Small intestine (tissue), 7 donors: ENCODE data around the gene PAIP1. TPM values are rescaled to one million over a fixed set of nuclear protein-coding genes. Genes with fewer than 3 reads are reported as not detected.
"Not testable (repeated sequence)": the region's sequence is repeated elsewhere in the genome, so short reads cannot be mapped to it uniquely, and the experiment has no call there.

ENCODE experiments used
- DNase-seq, 2 donors: peaks; one replicate each; pipeline versions ENCODE4 v3.0.0 to v3.0.0-alpha.2; 2013
- FAIRE-seq: peaks from 2 replicates; lab custom pipeline; 2012; peaks lifted over from hg19 to GRCh38; lab: Jason Lieb, UNC
- H3K27ac ChIP-seq, 3 donors: one replicate each; pipeline ENCODE4 v1.5.1; 2013; ENCODE audit warnings: low read length in 2 of 3, mild to moderate bottlenecking in 2 of 3, control low read depth in 1 of 3, inconsistent platforms in 1 of 3, low read depth in 1 of 3, moderate library complexity in 1 of 3
- H3K27me3 ChIP-seq, 3 donors: one replicate each; pipeline ENCODE4 v1.6.1; 2013; ENCODE audit warnings: low read length in 3 of 3, inconsistent platforms in 1 of 3; ENCODE audit not compliant: control insufficient read depth in 3 of 3, insufficient read depth in 3 of 3
- H3K36me3 ChIP-seq, 3 donors: one replicate each; pipeline ENCODE4 v1.6.1; 2013; ENCODE audit warnings: low read length in 3 of 3, inconsistent platforms in 1 of 3, low read depth in 1 of 3, mild to moderate bottlenecking in 1 of 3, moderate library complexity in 1 of 3; ENCODE audit not compliant: control insufficient read depth in 3 of 3, insufficient read depth in 2 of 3
- H3K4me1 ChIP-seq, 3 donors: one replicate each; pipeline ENCODE4 v1.6.1; 2013; ENCODE audit warnings: low read length in 2 of 3, inconsistent platforms in 1 of 3, low read depth in 1 of 3, mild to moderate bottlenecking in 1 of 3, moderate library complexity in 1 of 3; ENCODE audit not compliant: control insufficient read depth in 3 of 3, insufficient read depth in 2 of 3
- H3K4me3 ChIP-seq, 3 donors: one replicate each; pipeline ENCODE4 v1.5.1; 2013; ENCODE audit warnings: low read length in 3 of 3, control low read depth in 1 of 3, inconsistent platforms in 1 of 3, low read depth in 1 of 3, mild to moderate bottlenecking in 1 of 3, moderate library complexity in 1 of 3
- H3K9me3 ChIP-seq, 2 donors: one replicate each; pipeline ENCODE4 v1.6.1; 2013; ENCODE audit warnings: low read depth in 1 of 2, low read length in 1 of 2; ENCODE audit not compliant: control insufficient read depth in 2 of 2, insufficient read depth in 1 of 2
- WGBS, 3 donors: extraction: QIAGEN DNeasy Blood & Tissue Kit; methylation state at CpG; one replicate each; pipeline ENCODE4 v1.1.7; 2013; 5-methylcytosine and 5-hydroxymethylcytosine counted together
- polyA plus RNA-seq, 4 donors: library from polyadenylated mRNA; stranded (reverse) in 3 of 4; unstranded in 1 of 4; fragments of 200-250 nt in 3 of 4; fragments of 120-200 nt in 1 of 4; gene quantifications; one replicate each; pipeline versions ENCODE4 v1.2.1 to v1.2.3, GENCODE V29; 2013
- donor health status: healthy with polysubstance abuse.
- donor health status: control.
- donor health status: control.
- donor health status: Bipolar disorder and iron deficiency.
- donor health status: healthy.

Gene PAIP1
- polyA plus RNA-seq, 4 donors, result 45.6 to 67.1 (median 49.2) TPM

DNA sequence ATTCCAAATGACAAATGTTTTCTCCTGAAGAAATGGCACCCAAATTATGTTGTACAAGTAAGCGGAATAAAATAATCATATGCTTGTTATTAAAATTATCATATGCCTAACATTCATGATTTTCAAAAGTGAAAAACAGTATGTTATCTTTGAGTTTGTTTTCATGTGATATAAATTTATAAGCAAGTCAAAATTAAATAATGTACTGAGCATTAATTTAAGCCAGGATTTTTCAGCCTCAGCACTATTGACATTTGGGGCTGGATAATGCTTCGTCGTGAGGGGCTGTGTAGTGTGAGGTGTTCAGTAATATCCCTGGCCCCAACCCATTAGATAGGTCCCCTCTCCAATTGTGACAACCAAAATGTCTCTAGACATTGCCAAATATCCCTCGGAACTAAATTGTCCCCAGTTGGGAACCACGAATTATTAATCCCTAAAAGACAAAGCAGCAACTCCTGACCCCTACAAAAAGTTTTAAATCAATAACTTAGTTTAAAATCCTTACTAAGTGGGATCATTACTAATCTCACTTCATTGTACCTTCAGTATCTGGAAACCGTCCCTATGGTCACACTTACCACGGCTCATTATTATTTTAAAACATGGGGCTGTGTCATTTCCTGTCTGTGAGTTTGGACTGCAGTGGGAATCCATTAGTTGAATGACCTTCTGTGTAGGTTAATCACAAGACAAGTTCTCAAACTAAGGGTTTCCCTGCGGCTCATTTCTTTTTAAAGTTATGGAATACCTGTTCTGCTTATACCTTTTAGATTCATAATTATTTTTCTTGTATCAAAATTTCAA is 44.8 kb upstream of the PAIP1 start:
- FAIRE-seq (no peak), DNase-seq (peak; percentile 36 to 39)
- Histone ChIP-seq H3K4me1 (peaks cover 0 to 9% (median 4%) of the 10 kb centered on the region in 3 donors), H3K4me3 (peak overlapping the region in 1 of 3 donors; percentile 72), H3K27me3 (no peaks in the 10 kb centered on the region), H3K27ac (peak overlapping the region in 2 of 3 donors; percentile 48 to 61), H3K9me3 (no peaks in the 10 kb centered on the region), H3K36me3 (peaks cover 0 to 1% (median 0%) of the 10 kb centered on the region in 3 donors)
- WGBS, 3 donors, result 49 to 57% (median 54%) methylated on average over 8 of the region's 8 CpGs

DNA sequence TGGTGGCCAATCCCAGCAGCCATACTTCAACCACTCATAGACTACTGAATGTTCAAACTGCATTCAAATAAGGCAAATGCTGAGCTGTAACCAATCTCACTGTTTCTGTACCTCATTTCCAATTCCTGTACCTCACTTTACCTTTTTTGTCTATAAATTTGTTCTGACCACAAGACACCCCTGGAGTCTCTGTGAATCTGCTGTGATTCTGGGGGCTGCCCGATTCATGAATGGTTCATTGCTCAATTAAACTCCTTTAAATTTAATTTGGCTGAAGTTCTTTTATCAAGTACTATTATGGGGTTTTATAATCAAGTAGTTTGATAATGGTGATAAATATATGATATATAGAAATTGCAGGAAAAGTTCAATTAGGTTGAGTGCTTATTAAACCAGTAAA is 42.0 kb upstream of the PAIP1 start:
- not testable (repeated sequence) for H3K4me1 ChIP-seq, FAIRE-seq, H3K4me3 ChIP-seq, H3K27me3 ChIP-seq, H3K9me3 ChIP-seq, H3K36me3 ChIP-seq, DNase-seq, H3K27ac ChIP-seq
- WGBS, 3 donors, result 95 to 100% (median 99%) methylated on average over 1 of the region's 1 CpG

DNA sequence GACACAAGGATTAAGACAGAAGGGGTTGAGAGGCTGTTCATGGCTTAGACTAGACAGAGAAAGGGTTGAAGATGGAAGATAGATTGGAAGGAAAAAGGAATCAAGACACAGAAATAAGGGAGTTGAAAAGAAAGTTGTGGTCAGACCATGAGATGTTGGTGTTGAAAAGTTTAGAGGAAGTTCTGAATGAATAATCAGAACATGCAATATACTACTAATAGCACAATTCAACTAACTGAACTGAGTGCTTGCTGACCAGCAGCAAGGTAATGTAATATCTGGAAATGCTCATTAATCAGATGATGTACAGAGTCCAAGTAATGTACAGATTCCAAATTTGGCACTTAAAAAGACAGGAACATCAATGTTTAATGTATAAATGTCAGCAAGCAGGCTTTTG is 35.5 kb upstream of the PAIP1 start:
- Histone ChIP-seq H3K27ac (no peak overlapping the region), H3K4me3 (no peak overlapping the region), H3K9me3 (no peaks in the 10 kb centered on the region), H3K4me1 (no peaks in the 10 kb centered on the region), H3K36me3 (peaks cover 0 to 4% (median 0%) of the 10 kb centered on the region in 3 donors), H3K27me3 (no peaks in the 10 kb centered on the region)
- FAIRE-seq, result no peak
- no peak for DNase-seq

GRCh38 chr5:43590700-43591099 is 33.8 kb upstream of the PAIP1 start:
- Histone ChIP-seq H3K27ac (no peak overlapping the region), H3K36me3 (peaks cover 0 to 4% (median 0%) of the 10 kb centered on the region in 3 donors), H3K4me3 (no peak overlapping the region), H3K9me3 (no peaks in the 10 kb centered on the region), H3K27me3 (no peaks in the 10 kb centered on the region), H3K4me1 (no peaks in the 10 kb centered on the region)
- DNase-seq, result no peak
- no peak for FAIRE-seq

- Histone ChIP-seq H3K9me3 (peaks cover 0 to 3% of the 10 kb centered on the region in 2 donors), H3K36me3 (peaks cover 0 to 2% (median 0%) of the 10 kb centered on the region in 3 donors), H3K4me3 (no peak overlapping the region), H3K27me3 (no peaks in the 10 kb centered on the region), H3K4me1 (no peaks in the 10 kb centered on the region), H3K27ac (no peak overlapping the region)
- DNase-seq (no peak), FAIRE-seq (no peak)
- 88 to 96% (median 94%) methylated on average over 1 of the region's 1 CpG for WGBS, 3 donors
These were observed 32.4 kb upstream of the PAIP1 start for GRCh38 chr5:43589310-43589709.

GRCh38 chr5:43588842-43589241 is 32.0 kb upstream of the PAIP1 start:
- Histone ChIP-seq H3K27me3 (no peaks in the 10 kb centered on the region), H3K4me1 (no peaks in the 10 kb centered on the region), H3K36me3 (peaks cover 0 to 2% (median 0%) of the 10 kb centered on the region in 3 donors), H3K27ac (no peak overlapping the region), H3K4me3 (no peak overlapping the region), H3K9me3 (peaks cover 0 to 3% of the 10 kb centered on the region in 2 donors)
- DNase-seq, result no peak
- no peak for FAIRE-seq
- 7 to 56% (median 42%) methylated on average over 1 of the region's 1 CpG for WGBS, 3 donors

GRCh38 chr5:43584166-43584699 is 27.4 kb upstream of the PAIP1 start:
- H3K36me3 ChIP-seq, result no peaks in the 10 kb centered on the region
- no peak overlapping the region for H3K27ac ChIP-seq
- peaks cover 0 to 3% of the 10 kb centered on the region in 2 donors for H3K9me3 ChIP-seq
- WGBS, 3 donors, result 82 to 95% (median 89%) methylated on average over 1 of the region's 1 CpG
- H3K4me3 ChIP-seq, result no peak overlapping the region
- FAIRE-seq (no peak), DNase-seq (no peak)
- H3K27me3 ChIP-seq, result no peaks in the 10 kb centered on the region
- no peaks in the 10 kb centered on the region for H3K4me1 ChIP-seq

- peaks cover 0 to 3% of the 10 kb centered on the region in 2 donors for H3K9me3 ChIP-seq
- no peaks in the 10 kb centered on the region for H3K4me1 ChIP-seq
- no peaks in the 10 kb centered on the region for H3K36me3 ChIP-seq
- H3K4me3 ChIP-seq, result no peak overlapping the region
- no peak for FAIRE-seq
- no peaks in the 10 kb centered on the region for H3K27me3 ChIP-seq
- DNase-seq, result no peak
- no peak overlapping the region for H3K27ac ChIP-seq
These were observed 26.8 kb upstream of the PAIP1 start for GRCh38 chr5:43583724-43584123.
